HCT116 (cell line): Measurements from ENCODE around the gene ELP5. TPM values are rescaled to one million over a fixed set of nuclear protein-coding genes. Genes with fewer than 3 reads are reported as not detected.
A peak's percentile ranks its signal among the peaks of the same experiment; 100 is the strongest.

Experiments used
- ATAC-seq: fragments of 200-7000 bp; cut with Tn5 transposase; 2 replicates; pipeline ENCODE4 v1.9.1; 2020; ENCODE audit warnings: mild to moderate bottlenecking, moderate library complexity
- BruUV-seq: library from RNA; stranded (reverse); fragments of 400-500 nt; replicated peaks from 2 replicates; lab custom pipeline; 2021; lab: Mats Ljungman, UMichigan
- CTCF ChIA-PET: fragments of 300-600 bp; sonication (Branson Sonifier 250); formaldehyde crosslinking; loops from one replicate; lab custom pipeline; 2021; ENCODE audit warnings: antibody characterized with exemption; lab: Charles Lee
- POLR2A ChIA-PET: fragments of 300-600, 350-600 bp; sonication (Branson Sonifier 250); formaldehyde crosslinking; loops from one replicate; lab custom pipeline; 2021; ENCODE audit warnings: antibody characterized with exemption; lab: Charles Lee
- RAD21 ChIA-PET, 2 experiments: fragments of 300-600 bp; sonication (Branson Sonifier 250); formaldehyde crosslinking; loops; one replicate each; lab custom pipeline; 2023; ENCODE audit warnings: low total read pairs in 2 of 2; ENCODE audit not compliant: uncharacterized antibody in 2 of 2, unreplicated experiment in 2 of 2, low non-redundant PET in 1 of 2; lab: Charles Lee
- DNase-seq: peaks from one replicate; pipeline ENCODE4 v3.0.0-alpha.2; 2010; ENCODE audit warnings: low read depth, low spot score
- H2AFZ ChIP-seq: fragments of 200-600 bp; shearing (Covaris generic), sonication (generic); 2 replicates; pipeline ENCODE4 v1.6.1; 2017; ENCODE audit warnings: low read depth, mixed run types, mixed read lengths, antibody characterized with exemption, low read length; ENCODE audit not compliant: poor library complexity, severe bottlenecking
- H3K27ac ChIP-seq: 2 replicates; pipeline ENCODE4 v1.5.1; 2012; ENCODE audit warnings: low read depth, low read length
- H3K27me3 ChIP-seq: fragments of 200-600 bp; sonication (generic); 2 replicates; pipeline ENCODE4 v1.6.1; 2016; ENCODE audit warnings: mixed run types, low read length, mixed read lengths; ENCODE audit not compliant: insufficient read depth
- H3K36me3 ChIP-seq, 2 experiments: fragments of 200-500 bp in 1 of 2; fragments of 200-600 bp in 1 of 2; sonication (Bioruptor generic) in 1 of 2; sonication (generic) in 1 of 2; 2 replicates each; pipeline versions ENCODE4 v1.5.1 to v1.6.1; 2014 to 2016; ENCODE audit warnings: low read length in 2 of 2, inconsistent platforms in 1 of 2, mixed read lengths in 1 of 2, mixed run types in 1 of 2; ENCODE audit not compliant: insufficient read depth in 2 of 2, control insufficient read depth in 1 of 2
- H3K4me1 ChIP-seq, 2 experiments: fragments of 200-600 bp in 1 of 2; sonication (generic) in 1 of 2; 2 replicates each; pipeline versions ENCODE4 v1.5.1 to v1.6.1; 2012 to 2017; ENCODE audit warnings: low read length in 2 of 2, inconsistent platforms in 1 of 2, mild to moderate bottlenecking in 1 of 2, mixed read lengths in 1 of 2, mixed run types in 1 of 2, moderate library complexity in 1 of 2; ENCODE audit not compliant: insufficient read depth in 2 of 2, control insufficient read depth in 1 of 2
- H3K4me2 ChIP-seq: fragments of 200-600 bp; sonication (generic); 2 replicates; pipeline ENCODE4 v1.6.1; 2017; ENCODE audit warnings: mixed run types, low read length, mixed read lengths
- H3K4me3 ChIP-seq, 2 experiments: fragments of 200-600 bp in 1 of 2; sonication (generic) in 1 of 2; replicated peaks in 1 of 2; 2 replicates each; pipeline ENCODE4 v1.5.1; 2011 to 2016; ENCODE audit warnings: low read length in 2 of 2, control low read depth in 1 of 2, low read depth in 1 of 2, mild to moderate bottlenecking in 1 of 2, mixed read lengths in 1 of 2, mixed run types in 1 of 2
- H3K79me2 ChIP-seq: fragments of 200-600 bp; sonication (generic); 2 replicates; pipeline ENCODE4 v1.6.1; 2017; ENCODE audit warnings: mild to moderate bottlenecking, mixed run types, low read length, moderate library complexity, mixed read lengths; ENCODE audit not compliant: insufficient read depth
- H3K9ac ChIP-seq: fragments of 200-600 bp; sonication (generic); 2 replicates; pipeline ENCODE4 v1.6.1; 2016; ENCODE audit warnings: low read length, mixed read lengths
- H3K9me2 ChIP-seq: fragments of 200-600 bp; sonication (generic), shearing (Covaris generic); 2 replicates; pipeline ENCODE4 v1.6.1; 2017; ENCODE audit warnings: mixed run types, mild to moderate bottlenecking, moderate library complexity; ENCODE audit not compliant: insufficient read depth
- H3K9me3 ChIP-seq, 2 experiments: fragments of 200-500 bp in 1 of 2; fragments of 200-600 bp in 1 of 2; sonication (Bioruptor generic) in 1 of 2; sonication (generic) in 1 of 2; 2 replicates each; pipeline ENCODE4 v1.6.1; 2014 to 2017; ENCODE audit warnings: low read length in 2 of 2, mixed read lengths in 2 of 2, inconsistent platforms in 1 of 2, low read depth in 1 of 2, mild to moderate bottlenecking in 1 of 2, mixed run types in 1 of 2, moderate library complexity in 1 of 2; ENCODE audit not compliant: control insufficient read depth in 1 of 2, insufficient read depth in 1 of 2
- H4K20me1 ChIP-seq: fragments of 200-600 bp; sonication (generic), shearing (Covaris generic); 2 replicates; pipeline ENCODE4 v1.6.1; 2017; ENCODE audit warnings: mixed run types, mild to moderate bottlenecking, moderate library complexity; ENCODE audit not compliant: insufficient read depth
- CEBPB ChIP-seq: IDR thresholded peaks from 2 replicates; pipeline ENCODE4 v1.6.1; 2012; ENCODE audit warnings: low read depth
- CTCF ChIP-seq, 3 experiments: fragments of 200-600 bp in 1 of 3; sonication (generic) in 1 of 3; IDR thresholded peaks in 2 of 3; conservative IDR thresholded peaks in 1 of 3; 2 replicates each; pipeline ENCODE4 v1.5.1; 2012 to 2017; ENCODE audit warnings: low read depth in 2 of 3, low read length in 2 of 3, antibody characterized with exemption in 1 of 3, borderline replicate concordance in 1 of 3, control low read depth in 1 of 3, mild to moderate bottlenecking in 1 of 3, mixed read lengths in 1 of 3, mixed run types in 1 of 3, moderate library complexity in 1 of 3; ENCODE audit not compliant: insufficient read depth in 1 of 3
- TCF7L2 ChIP-seq: IDR thresholded peaks from 2 replicates; pipeline ENCODE4 v1.7.0; 2011; ENCODE audit warnings: borderline replicate concordance, inconsistent platforms; ENCODE audit not compliant: insufficient read depth, insufficient read length; ENCODE audit errors: extremely low read depth
- intact Hi-C: fragments of 100-400 bp; cut with micrococcal nuclease; formaldehyde crosslinking; loops from 2 replicates; pipeline ENCODE4 v1.10.0; 2022
- total RNA-seq: library from RNA; stranded (reverse); gene quantifications from one replicate; pipeline ENCODE4 v1.2.1, GENCODE V29; 2021; ENCODE audit not compliant: unreplicated experiment

ELP5 gene
- total RNA-seq, 1 experiment from 2014 or later: 81.7 TPM

GRCh38 chr17:7213895-7214299 is 38.1 kb upstream of the ELP5 start:
- Histone ChIP-seq H3K4me2 (peak overlapping the region; percentile 68), H3K9ac (no peak overlapping the region), H2AFZ (no peak overlapping the region), H3K36me3 (no peaks in the 10 kb centered on the region), H4K20me1 (no peaks in the 10 kb centered on the region), H3K79me2 (no peaks in the 10 kb centered on the region), H3K27ac (no peak overlapping the region), H3K9me2 (no peaks in the 10 kb centered on the region), H3K9me3 (no peaks in the 10 kb centered on the region), H3K4me1 (peaks cover 7 to 49% of the 10 kb centered on the region in 2 experiments; a peak in 3 of 4 replicates), H3K27me3 (no peaks in the 10 kb centered on the region), H3K4me3 (no peak overlapping the region)
- CTCF ChIA-PET: interaction anchor here (1.0 to 2.7 kb wide), 3 partner anchors 53 to 178 kb away, joined by 3 to 19 read pairs (median 3); partner anchors contain the start of gene SLC16A13
- DNase-seq: peak; percentile 72
- intact Hi-C loops: loop anchor here (1.0 kb wide), 1 partner anchor 168 kb away; no protein-coding TSS in a partner anchor
- no TSS peak for BruUV-seq
- TF ChIP-seq TCF7L2 (no peak), CTCF (IDR thresholded peaks at IDR 0.05 in 2 of 3, conservative IDR thresholded peaks at IDR 0.05 in 1 of 3; ENCODE audit: borderline replicate concordance in 1 of 3, insufficient read depth in 1 of 3, low read depth in 2 of 3, low read length in 2 of 3) (peak in 2 of 3 experiments; percentile 48 to 54; a peak in 4 of 6 replicates), CEBPB (no peak)
- RAD21 ChIA-PET: interaction anchor here in 1 of 2 experiments (1.1 kb wide), 1 partner anchor 168 kb away, joined by 3 read pairs; no protein-coding TSS in a partner anchor
- ATAC-seq: peak; percentile 15
- POLR2A ChIA-PET: interaction anchor here (1.2 to 1.3 kb wide), 3 partner anchors 29 to 168 kb away, joined by 3 to 4 read pairs (median 3); partner anchors contain the start of gene GABARAP
